GM18870 (cell line): Measurements from ENCODE around the gene IFNA14.
"Not testable (repeated sequence)": the region's sequence is repeated elsewhere in the genome, so short reads cannot be mapped to it uniquely, and the experiment has no call there.

Experiments used
- ATAC-seq: cut with Tn5 transposase; IDR thresholded peaks from one replicate; pipeline ENCODE4 v1.9.1; 2021; ENCODE audit warnings: moderate library complexity; ENCODE audit not compliant: unreplicated experiment

IFNA14 gene

DNA sequence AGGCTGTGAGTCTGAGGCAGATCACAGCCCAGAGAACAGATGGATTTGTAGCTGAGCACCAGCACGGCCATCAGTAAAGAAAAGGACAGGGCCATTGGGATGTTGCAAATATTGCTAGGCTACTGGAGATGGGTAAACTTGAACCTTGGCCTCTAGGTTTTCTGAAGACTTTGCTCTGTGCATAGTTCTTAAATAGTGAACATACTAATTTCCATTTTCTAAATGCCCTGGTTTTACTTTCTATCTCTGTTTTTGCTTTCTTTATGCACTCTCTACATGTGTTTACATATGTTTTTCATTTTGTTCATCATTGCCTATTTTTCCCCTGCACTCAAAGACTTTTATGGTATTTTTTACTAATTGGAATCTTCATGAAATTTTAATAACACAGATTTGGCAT is 22.6 kb downstream of the IFNA14 start, which contains the start of gene IFNA16:
IFNA16 (minus strand) TSS at position 101 of the 400 bp plus-strand sequence; CDS start at position 95, 6 bp downstream.
- ATAC-seq: not testable (repeated sequence)

DNA sequence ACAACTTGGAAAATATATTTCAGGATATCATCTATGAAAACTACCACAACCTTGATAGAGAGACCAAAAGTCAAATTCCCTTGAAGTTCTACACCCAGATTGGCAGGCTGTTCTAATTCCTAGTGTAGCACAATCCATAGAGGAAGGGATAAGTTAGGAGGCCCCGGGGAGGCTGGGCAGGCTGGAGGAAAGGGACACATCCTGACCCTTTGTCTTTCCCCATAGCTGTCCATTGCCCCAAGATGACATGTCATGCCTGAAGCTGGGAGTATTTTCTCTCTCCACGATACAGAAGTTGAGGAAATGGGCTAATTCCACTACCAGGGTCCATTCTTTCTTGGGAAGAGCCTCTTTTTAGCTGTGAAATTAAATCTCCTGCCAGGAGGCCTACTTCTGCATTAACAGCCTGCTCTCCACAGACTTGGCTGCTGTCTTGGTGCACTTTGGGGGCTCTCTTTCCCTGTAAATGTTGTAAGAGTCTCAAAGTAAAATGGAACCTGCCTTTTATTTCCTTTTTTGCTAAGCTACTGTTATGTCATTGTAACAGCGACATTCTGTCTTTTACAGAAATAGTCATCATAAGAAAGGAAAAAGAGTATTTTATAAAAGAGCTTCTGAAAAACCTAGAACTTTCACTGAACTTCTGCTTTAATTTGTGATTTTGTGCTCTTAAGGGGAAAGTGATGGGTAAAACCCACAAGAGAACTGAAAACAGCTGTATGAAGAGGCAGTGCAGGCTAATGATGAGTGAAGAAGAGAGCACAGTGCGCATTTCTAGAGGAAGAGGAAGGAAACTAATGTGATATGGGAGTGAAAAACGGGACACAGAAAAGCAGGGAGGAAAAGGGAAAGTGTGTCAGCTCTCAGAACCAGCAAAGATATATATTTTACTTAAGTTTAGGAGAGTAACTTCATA is 26.1 kb downstream of the IFNA14 start:
- ATAC-seq: peak; percentile 74

DNA sequence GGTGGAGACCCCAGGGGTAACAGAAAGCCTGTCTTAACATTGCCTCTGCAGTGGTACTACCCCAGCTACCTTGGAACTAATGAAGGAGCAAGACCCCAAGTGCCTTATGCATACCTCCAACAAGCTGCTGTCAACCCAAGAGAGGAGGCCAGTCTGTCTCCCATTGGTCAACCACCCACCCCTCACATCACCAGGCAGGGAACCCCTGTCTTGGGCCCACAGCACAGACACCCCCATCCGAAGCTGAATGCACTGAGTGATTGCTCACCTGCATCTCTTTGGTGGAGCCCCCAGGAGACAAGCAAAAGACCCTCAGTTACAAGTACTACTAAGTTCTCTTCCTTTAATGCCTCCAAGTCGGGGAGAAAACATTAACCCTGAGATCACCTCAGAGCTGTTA is 27.6 kb downstream of the IFNA14 start:
- ATAC-seq: not testable (repeated sequence)

DNA sequence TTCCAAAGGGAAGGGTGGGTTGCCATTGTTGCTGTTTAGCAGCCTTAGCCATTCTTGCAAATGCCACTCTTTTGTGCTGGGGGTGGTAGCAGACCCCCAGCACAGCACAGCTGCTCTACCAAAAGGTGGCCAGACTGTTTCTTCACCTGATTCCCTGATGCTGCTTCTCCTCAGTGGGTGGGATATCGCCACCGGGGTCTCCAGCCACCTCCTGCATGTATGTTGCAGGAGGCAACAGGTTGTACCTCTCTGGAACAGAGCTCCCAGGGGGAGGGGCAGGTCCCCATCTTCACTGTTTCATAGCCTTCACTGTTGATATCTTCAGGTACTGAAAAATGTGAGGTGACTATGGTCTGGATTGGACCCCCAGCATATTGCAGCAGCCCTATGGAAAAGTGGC is 29.0 kb downstream of the IFNA14 start:
- not testable (repeated sequence) for ATAC-seq

DNA sequence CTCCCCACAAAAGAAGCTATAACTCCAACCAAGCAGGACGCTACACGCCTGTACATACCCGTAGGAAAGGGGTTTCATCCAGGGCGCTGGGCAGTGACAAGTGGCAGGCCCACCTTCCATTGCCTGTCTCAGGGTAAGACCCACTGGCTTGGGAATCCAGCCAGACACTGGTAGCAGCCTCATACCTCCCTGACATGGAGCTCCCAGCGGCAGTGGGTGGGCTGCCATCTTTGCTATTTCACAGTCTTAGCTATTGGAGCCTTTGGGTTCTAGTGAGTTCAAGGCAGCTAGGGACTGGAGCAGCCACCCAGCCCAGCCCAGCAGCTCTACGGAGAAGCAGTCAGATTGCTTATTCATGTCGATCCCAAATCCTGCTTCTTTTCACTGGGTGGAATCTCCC is 29.5 kb downstream of the IFNA14 start:
- no peak for ATAC-seq

DNA sequence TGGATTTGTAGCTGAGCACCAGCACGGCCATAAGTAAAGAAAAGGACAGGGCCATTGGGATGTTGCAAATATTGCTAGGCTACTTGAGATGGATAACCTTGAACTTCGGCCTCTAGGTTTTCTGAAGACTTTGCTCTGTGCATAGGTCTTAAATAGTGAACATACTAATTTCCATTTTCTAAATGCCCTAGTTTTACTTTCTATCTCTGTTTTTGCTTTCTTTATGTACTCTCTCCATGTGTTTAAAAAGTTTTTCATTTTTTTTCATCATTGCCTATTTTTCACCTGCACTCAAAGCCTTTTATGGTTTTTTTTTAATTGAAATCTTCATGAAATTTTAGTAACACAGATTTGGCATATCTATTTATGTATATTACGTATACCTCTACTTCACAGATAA is 32.8 kb downstream of the IFNA14 start, which contains the start of gene IFNA10:
IFNA10 (minus strand) TSS at position 101 of the 400 bp plus-strand sequence; CDS start at position 55, 46 bp downstream.
- not testable (repeated sequence) for ATAC-seq

DNA sequence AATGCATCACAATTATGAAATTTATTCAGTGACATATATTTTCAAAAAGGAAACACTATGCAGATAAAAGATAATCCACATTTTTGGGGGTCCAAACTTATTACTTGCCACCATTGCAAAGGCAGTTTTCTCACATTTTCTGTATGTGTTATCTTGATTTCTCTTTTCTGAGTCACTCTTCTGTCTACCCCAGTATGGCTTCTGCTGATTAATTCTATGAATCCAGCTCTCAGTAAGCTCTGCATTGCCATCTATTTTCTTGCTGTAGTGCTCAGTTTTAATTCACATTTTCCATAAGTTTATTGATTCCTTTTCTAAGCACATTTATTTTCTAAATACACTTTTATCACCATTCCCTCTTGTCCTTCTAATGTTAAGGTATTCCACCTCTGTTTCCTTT is 34.6 kb downstream of the IFNA14 start:
- ATAC-seq: no peak

DNA sequence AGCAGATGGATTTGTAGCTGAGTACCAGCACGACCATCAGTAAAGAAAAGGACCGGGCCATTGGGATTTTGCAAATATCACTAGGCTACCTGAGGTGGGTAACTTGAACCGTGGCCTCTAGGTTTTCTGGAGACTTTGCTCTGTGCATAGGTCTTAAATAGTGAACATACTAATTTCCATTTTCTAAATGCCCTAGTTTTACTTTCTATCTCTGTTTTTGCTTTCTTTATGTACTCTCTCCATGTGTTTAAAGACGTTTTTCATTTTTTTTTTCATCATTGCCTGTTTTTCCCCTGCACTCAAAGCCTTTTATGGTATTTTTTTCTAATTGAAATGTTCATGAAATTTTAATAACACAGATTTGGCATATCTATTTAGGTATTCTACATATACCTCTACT is 37.7 kb downstream of the IFNA14 start, which contains the start of gene IFNA7:
IFNA7 (minus strand) TSS at position 101 of the 400 bp plus-strand sequence; CDS start at position 61, 40 bp downstream.
- not testable (repeated sequence) for ATAC-seq

DNA sequence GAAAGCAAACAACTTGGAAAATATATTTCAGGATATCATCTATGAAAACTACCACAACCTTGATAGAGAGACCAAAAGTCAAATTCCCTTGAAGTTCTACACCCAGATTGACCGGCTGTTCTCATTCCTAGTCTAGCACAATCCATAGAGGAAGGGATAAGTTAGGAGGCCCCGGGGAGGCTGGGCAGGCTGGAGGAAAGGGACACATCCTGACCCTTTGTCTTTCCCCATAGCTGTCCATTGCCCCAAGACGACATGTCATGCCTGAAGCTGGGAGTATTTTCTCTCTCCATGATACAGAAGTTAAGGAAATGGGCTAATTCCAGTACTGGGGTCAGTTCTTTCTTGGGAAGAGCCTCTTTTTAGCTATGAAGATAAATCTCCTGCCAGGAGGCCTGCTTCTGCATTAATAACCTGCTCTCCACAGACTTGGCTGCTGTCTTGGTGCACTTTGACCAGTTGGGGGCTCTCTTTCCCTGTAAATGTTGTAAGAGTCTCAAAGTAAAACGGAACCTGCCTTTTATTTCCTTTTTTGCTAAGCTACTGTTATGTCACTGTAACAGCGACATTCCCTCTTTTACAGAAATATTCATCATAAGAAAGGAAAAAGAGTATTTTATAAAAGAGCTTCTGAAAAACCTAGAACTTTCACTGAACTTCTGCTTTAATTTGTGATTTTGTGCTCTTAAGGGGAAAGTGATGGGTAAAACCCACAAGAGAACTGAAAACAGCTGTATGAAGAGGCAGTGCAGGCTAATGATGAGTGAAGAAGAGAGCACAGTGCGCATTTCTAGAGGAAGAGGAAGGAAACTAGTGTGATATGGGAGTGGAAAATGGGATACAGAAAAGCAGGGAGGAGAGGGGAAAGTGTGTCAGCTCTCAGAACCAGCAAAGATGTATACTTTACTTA is 44.7 kb downstream of the IFNA14 start:
- peak; percentile 93 for ATAC-seq
